Measurements from ENCODE around the gene PTPN18.
"Not testable (repeated sequence)": the region's sequence is repeated elsewhere in the genome, so short reads cannot be mapped to it uniquely, and the experiment has no call there.

The PTPN18 gene

GRCh38 chr2:130382313-130382917 is 26.6 kb downstream of the PTPN18 start:
- DNase-seq = no peak

GRCh38 chr2:130385709-130386108 is 29.9 kb downstream of the PTPN18 start:
- DNase-seq = no peak

- DNase-seq = no peak
Measured at GRCh38 chr2:130387071-130387400, 31.2 kb downstream of the PTPN18 start.

- DNase-seq = no peak
Measured at GRCh38 chr2:130387804-130388203, 31.9 kb downstream of the PTPN18 start.

- DNase-seq = no peak
Measured at GRCh38 chr2:130388221-130388907, 32.5 kb downstream of the PTPN18 start.

- no peak for DNase-seq
Measured at GRCh38 chr2:130389358-130389757, 33.5 kb downstream of the PTPN18 start.

- no peak for DNase-seq
Measured at GRCh38 chr2:130389783-130390182, 33.9 kb downstream of the PTPN18 start.

- DNase-seq = no peak
Measured at GRCh38 chr2:130390460-130391057, 34.7 kb downstream of the PTPN18 start.

- no peak for DNase-seq
Measured at GRCh38 chr2:130391058-130391871, 35.4 kb downstream of the PTPN18 start.

GRCh38 chr2:130391872-130392670 is 36.2 kb downstream of the PTPN18 start:
- DNase-seq = no peak

GRCh38 chr2:130393318-130393910 is 37.6 kb downstream of the PTPN18 start:
- no peak for DNase-seq

GRCh38 chr2:130406280-130406679 is 50.4 kb downstream of the PTPN18 start:
- not testable (repeated sequence) for DNase-seq

- DNase-seq = not testable (repeated sequence)
Measured at GRCh38 chr2:130416693-130417092, 60.8 kb downstream of the PTPN18 start.

- DNase-seq = not testable (repeated sequence)
Measured at GRCh38 chr2:130418845-130419244, 63.0 kb downstream of the PTPN18 start.
